Measurements from ENCODE around the gene GRM4.

GRCh38 chr6:34057790-34058189 is 88.1 kb downstream of the GRM4 start:
- no peak for TF ChIP-seq CTCF (IDR thresholded peaks at IDR 0.05)
- TF ChIP-seq POLR2A (IDR thresholded peaks at IDR 0.05) = no peak
- TF ChIP-seq POLR2AphosphoS5 (IDR thresholded peaks at IDR 0.05) = no peak
